Neutrophil (primary cell): ENCODE results near the gene FUT4.
A peak's percentile ranks its signal among the peaks of the same experiment; 100 is the strongest.

Experiments
- H3K27ac ChIP-seq: fragments of 200-600 bp; sonication (generic); 2 replicates; pipeline ENCODE4 v1.5.1; 2016; ENCODE audit warnings: mild to moderate bottlenecking, moderate library complexity
- H3K27me3 ChIP-seq: fragments of 200-600 bp; sonication (generic); 2 replicates; pipeline ENCODE4 v1.6.0; 2016; ENCODE audit warnings: mild to moderate bottlenecking
- H3K36me3 ChIP-seq: fragments of 200-600 bp; sonication (generic); 2 replicates; pipeline ENCODE4 v1.5.1; 2017
- H3K4me1 ChIP-seq, 2 experiments: fragments of 200-600 bp in 1 of 2; sonication (generic) in 1 of 2; 1 replicate in 1 of 2; 2 replicates in 1 of 2; pipeline versions ENCODE4 v1.5.1 to v1.6.1; 2013 to 2016; ENCODE audit warnings: low read depth in 1 of 2, low read length in 1 of 2, mild to moderate bottlenecking in 1 of 2, moderate library complexity in 1 of 2; ENCODE audit not compliant: control insufficient read depth in 1 of 2, insufficient read depth in 1 of 2
- H3K4me3 ChIP-seq, 2 experiments: fragments of 200-600 bp in 1 of 2; sonication (generic) in 1 of 2; 1 replicate in 1 of 2; 2 replicates in 1 of 2; pipeline ENCODE4 v1.5.1; 2013 to 2016; ENCODE audit warnings: low read depth in 1 of 2, low read length in 1 of 2, mild to moderate bottlenecking in 1 of 2, moderate library complexity in 1 of 2
- H3K9me3 ChIP-seq: fragments of 200-600 bp; sonication (generic); 2 replicates; pipeline ENCODE4 v1.5.1; 2016
- CTCF ChIP-seq: fragments of 200-600 bp; sonication (generic); IDR thresholded peaks from 2 replicates; pipeline ENCODE4 v1.5.1; 2016; ENCODE audit warnings: antibody characterized with exemption

FUT4 gene

GRCh38 chr11:94559361-94559760 is 15.6 kb downstream of the FUT4 start:
- no peaks in the 10 kb centered on the region for H3K36me3 ChIP-seq
- H3K27ac ChIP-seq: peak overlapping the region; percentile 86
- no peaks in the 10 kb centered on the region for H3K9me3 ChIP-seq
- peaks cover 56 to 59% of the 10 kb centered on the region in 2 experiments for H3K4me1 ChIP-seq
- no peak for TF ChIP-seq CTCF
- no peak overlapping the region for H3K4me3 ChIP-seq
- H3K27me3 ChIP-seq: no peaks in the 10 kb centered on the region

GRCh38 chr11:94560834-94561233 is 17.1 kb downstream of the FUT4 start:
- H3K27me3 ChIP-seq: no peaks in the 10 kb centered on the region
- H3K9me3 ChIP-seq: no peaks in the 10 kb centered on the region
- TF ChIP-seq CTCF: no peak
- H3K27ac ChIP-seq: no peak overlapping the region
- no peaks in the 10 kb centered on the region for H3K36me3 ChIP-seq
- no peak overlapping the region for H3K4me3 ChIP-seq
- H3K4me1 ChIP-seq: peaks cover 61 to 67% of the 10 kb centered on the region in 2 experiments

GRCh38 chr11:94563176-94563847 is 19.6 kb downstream of the FUT4 start:
- no peak for TF ChIP-seq CTCF
- H3K9me3 ChIP-seq: no peaks in the 10 kb centered on the region
- peak overlapping the region; percentile 56 for H3K27ac ChIP-seq
- H3K27me3 ChIP-seq: no peaks in the 10 kb centered on the region
- no peaks in the 10 kb centered on the region for H3K36me3 ChIP-seq
- peaks cover 40 to 47% of the 10 kb centered on the region in 2 experiments for H3K4me1 ChIP-seq
- H3K4me3 ChIP-seq: no peak overlapping the region

GRCh38 chr11:94563848-94564467 is 20.2 kb downstream of the FUT4 start:
- Histone ChIP-seq H3K27ac (peak overlapping the region; percentile 56), H3K27me3 (no peaks in the 10 kb centered on the region), H3K36me3 (no peaks in the 10 kb centered on the region), H3K4me3 (no peak overlapping the region), H3K9me3 (no peaks in the 10 kb centered on the region), H3K4me1 (peaks cover 34 to 40% of the 10 kb centered on the region in 2 experiments)
- TF ChIP-seq CTCF: no peak

- no peaks in the 10 kb centered on the region for H3K9me3 ChIP-seq
- H3K27ac ChIP-seq: no peak within 1 kb of the TSS
- H3K4me3 ChIP-seq: no peak within 1 kb of the TSS
- no peaks in the 10 kb centered on the region for H3K36me3 ChIP-seq
- no peaks in the 10 kb centered on the region for H3K27me3 ChIP-seq
- TF ChIP-seq CTCF: no peak
- peaks cover 18 to 28% of the 10 kb centered on the region in 2 experiments for H3K4me1 ChIP-seq
Measured at GRCh38 chr11:94567181-94567670, 23.5 kb downstream of the FUT4 start, which contains the start of gene PIWIL4. PIWIL4 (plus strand) TSS chr11:94567368; CDS start chr11:94567519, 151 bp downstream.
